Activated CD4-positive, alpha-beta memory T cell treated with anti-CD3 and anti-CD28 coated beads, Interleukin-2, amount 10 ng/mL, durations not matched to agents 7 days and 5 days (primary cell): ENCODE measurements around the gene MFAP3L. TPM values are rescaled to one million over a fixed set of nuclear protein-coding genes. Genes with fewer than 3 reads are reported as not detected.

Source experiments
- total RNA-seq, 2 experiments: library from RNA; stranded (reverse); gene quantifications; one replicate each; pipeline ENCODE4 v1.2.3, GENCODE V29; 2021

Gene MFAP3L
- total RNA-seq, 2 experiments from 2014 or later, result 0.25 to 0.33 TPM

Other genes with a start within 250 kb of the MFAP3L start
- gene AADAT, start 63.6 kb upstream of the MFAP3L start, total RNA-seq, result not detected